NCI-H2171 (cell line): ENCODE results near the gene TGFBR2.

Source experiments
- DNase-seq: peaks from one replicate; lab custom pipeline; 2025; lab: John Stamatoyannopoulos, UW

Gene TGFBR2

GRCh38 chr3:30675006-30675405 lies 68.6 kb downstream of the TGFBR2 start:
- no peak for DNase-seq

DNA sequence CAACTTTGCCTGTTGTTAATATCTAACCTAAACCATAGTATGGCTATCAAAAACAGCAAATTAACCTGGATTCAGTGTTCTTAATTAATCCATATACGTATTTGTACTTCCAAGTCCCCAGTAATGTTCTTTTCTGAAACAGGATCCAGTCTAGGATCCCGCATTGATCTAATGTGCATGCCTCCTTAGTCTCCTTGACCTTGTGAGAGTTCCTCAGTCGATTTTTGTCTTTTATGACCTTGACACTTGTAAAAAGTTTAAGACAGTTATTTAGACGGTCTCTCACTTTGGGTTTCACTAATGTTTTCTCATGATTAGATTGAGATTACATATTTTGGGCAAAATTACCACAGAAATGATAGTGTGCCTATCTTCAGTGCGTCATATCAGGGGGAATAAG lies 69.4 kb downstream of the TGFBR2 start:
- DNase-seq: no peak

- DNase-seq: no peak
Measured at GRCh38 chr3:30676424-30677346, 70.3 kb downstream of the TGFBR2 start.

GRCh38 chr3:30677347-30677685 lies 70.9 kb downstream of the TGFBR2 start:
- no peak for DNase-seq

GRCh38 chr3:30679045-30679444 lies 72.6 kb downstream of the TGFBR2 start:
- DNase-seq: no peak

DNA sequence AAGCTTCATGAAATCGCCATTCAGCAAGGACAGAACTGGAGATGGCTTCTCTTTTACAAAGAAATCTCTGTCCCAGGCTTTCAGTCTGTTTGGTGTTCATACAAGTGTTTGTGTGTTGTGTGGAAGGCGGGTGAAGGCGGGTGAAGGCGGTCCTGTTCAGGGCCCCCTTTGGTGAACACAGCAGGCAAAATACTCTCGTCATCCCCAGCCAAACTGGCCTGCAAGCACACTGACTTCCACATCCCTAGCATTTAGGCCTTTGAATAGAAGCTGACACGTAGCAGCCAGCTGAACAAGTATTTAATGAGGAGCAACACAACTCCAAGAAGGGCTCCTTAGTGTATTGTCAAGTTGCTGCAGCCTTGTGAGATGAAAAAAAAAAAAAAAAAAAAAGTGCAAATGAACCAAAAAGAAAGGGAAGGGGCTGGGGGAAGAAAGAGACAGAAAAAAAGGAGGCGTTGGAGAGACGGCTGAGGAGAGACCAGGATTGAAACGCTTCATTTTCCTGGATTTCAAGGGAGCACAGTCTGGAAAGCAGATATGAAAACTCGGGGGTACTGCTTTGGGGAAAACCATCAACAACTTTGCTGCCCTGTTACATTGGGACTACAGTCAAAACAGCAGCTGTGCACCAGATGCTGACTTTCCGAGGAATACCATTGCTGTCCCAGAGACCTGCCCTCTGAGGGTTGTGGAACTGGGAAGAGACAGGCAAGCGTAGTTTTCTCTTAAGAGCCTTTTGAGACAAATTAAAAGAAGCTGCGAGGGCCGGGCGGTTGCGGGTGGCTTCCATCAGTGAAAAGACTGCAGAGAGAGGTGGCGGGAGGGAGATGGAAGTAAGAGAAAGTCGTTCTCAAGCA lies 74.6 kb downstream of the TGFBR2 start:
- DNase-seq: no peak

DNA sequence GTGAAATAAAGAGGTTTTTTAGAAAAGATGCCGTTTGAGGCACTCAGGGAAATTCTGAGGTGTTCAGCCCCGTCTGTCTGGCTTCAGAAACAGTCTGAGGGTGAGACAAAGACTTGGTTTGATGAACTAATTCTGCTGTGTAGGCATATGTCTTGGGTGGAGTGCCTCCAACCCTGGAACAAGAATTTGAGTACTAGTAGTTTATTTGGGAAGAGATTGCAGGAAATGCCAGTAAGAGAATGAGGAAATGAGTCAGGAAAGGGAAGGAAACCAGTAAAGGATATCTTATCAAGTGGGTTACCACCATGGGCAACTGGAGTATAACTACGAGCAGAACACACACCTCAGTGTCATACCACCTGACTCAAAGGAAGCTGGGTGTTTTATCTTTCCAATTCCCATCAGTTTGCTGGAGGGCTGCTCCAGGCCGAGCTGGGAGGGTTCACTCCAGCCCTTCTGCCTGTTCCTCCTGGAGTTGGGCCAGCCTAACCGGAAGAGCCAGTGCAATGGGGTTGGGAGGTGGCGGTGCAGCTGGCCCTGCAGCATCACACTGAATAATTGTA lies 75.3 kb downstream of the TGFBR2 start:
- no peak for DNase-seq

DNA sequence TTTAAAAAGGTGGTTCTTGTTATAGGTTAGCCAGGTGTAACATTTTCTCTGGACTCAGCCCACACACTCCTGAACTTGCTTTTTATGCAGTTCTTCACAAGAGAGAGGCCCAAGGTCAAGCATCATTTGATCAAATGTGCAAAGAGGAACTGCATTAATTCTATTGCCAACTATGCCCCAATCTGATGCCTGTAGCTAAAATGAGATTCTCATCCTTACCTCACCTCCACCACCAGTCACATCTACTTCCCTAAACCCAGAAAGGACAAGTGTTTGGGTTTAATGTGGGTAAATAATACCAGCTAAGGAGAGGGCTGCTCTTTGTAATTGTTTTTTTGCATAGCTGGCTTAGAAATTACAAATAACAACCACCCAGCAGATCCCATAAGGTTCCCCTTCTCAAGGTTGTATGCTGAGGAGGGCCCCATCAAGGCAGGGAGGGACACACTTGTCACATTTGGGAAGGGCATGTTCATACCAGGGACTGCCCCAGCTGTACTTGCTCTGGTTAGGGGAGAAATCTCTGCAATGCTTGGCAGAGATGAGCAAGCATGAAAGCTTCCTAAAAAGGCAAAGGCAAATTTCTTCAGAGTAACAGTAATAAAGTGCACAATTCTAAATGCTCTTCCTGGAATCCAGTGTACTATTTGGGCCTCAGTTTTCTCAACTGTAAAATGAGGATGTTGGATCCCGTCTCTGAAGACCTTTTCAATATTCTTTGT lies 76.2 kb downstream of the TGFBR2 start:
- DNase-seq: no peak

DNA sequence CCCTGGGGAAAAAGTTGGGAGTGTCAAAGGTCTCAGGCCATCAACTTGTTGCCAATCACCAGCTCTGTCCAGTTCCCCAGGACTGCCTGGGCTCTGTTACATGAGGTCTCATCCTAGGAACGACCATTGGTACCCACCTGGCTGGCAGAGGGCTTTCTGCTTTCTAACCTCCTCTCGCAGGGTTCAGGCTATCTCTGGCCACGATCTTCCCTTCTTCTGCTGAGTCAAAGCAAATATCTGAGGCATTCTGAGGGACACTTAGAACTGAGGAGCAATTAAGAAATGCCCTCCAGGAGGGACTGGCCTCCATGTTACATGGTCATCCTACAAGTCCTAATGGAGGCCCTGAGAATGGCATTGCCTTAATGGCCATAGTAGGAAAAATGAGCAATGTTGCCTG lies 77.4 kb downstream of the TGFBR2 start:
- no peak for DNase-seq

- DNase-seq: no peak
Measured at GRCh38 chr3:30684356-30684755, 78.0 kb downstream of the TGFBR2 start.

DNA sequence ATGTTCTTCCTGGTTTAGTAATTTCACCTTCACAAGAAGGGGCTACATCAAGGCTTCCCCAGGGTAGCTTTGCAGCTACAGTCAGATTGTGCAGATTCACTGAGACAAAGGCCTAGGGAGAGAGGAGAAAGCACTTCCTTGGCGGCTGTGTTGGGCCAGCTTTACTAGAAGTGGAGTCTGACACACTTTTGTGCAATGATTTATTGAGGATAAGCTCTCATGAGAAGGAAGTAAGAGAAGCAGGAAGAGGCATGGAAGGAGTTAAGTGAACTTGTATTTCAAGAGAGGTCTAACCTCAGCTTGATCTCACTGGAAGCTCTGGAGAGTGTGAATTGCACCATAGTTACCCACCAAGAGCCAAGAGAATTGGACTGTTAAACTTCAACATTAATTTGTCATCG lies 78.9 kb downstream of the TGFBR2 start:
- DNase-seq: no peak

GRCh38 chr3:30686176-30686575 lies 79.8 kb downstream of the TGFBR2 start:
- DNase-seq: no peak

- no peak for DNase-seq
Measured at GRCh38 chr3:30686799-30687198, 80.4 kb downstream of the TGFBR2 start.

GRCh38 chr3:30687930-30688570 lies 81.6 kb downstream of the TGFBR2 start:
- DNase-seq: no peak

DNA sequence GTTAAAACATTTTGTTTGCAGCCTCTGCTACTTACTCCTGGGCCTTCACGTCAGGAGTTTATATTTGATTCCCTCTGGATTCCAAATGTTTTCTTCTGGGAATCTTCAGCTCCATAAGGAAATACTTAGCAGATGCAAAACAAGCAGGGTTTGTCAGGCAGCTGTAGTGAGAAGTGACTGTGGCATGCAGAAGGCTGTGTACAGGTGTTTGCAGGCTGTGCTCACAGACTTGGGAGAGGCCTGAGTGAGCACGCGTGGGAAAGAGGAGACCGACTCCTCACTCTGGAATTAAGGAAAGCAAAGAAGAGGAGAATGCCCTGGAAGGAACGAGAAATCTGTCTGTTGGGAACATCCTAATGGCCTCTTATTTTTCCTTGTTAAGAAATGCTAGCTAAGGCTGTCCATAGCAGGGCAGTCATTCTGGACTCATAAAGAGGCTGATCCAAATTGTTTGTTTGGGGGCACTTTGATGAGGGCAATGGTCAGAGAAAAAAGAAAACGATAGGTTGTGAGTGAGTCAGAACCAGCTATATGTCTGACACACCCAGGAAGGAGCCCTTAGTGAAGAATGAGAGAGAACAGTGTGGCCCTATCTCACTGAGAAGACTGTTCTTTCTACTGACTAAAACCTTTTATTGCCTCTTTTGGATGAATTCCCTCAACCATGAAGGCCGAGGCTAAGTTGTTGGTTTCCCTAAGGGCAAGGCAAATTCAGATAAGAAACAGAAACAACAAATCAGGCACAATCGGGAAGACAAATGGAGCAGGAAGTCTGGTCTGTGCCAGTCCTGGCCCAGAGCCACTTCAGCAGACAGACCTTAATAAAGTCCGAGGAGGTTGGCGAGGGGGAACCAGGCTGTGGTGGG lies 82.6 kb downstream of the TGFBR2 start:
- DNase-seq: no peak

DNA sequence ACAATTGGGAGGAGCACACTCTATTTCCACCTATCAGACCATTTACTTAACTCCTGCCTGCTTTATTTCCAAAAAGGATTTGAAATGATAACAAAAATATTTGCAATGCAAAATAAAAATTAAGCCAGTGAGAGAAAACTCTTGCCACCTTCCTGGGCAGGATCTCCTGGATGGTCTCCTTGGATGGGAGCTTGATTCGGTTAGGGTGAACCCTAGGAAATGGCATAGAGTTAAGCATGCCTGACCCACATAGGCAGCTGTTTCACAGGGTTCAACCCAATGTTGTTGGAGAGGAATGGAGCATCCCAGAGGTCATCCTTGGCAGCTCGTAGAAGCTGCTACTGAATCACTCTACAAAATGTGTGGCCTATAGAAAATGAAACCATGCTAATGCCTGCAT lies 83.8 kb downstream of the TGFBR2 start:
- no peak for DNase-seq

DNA sequence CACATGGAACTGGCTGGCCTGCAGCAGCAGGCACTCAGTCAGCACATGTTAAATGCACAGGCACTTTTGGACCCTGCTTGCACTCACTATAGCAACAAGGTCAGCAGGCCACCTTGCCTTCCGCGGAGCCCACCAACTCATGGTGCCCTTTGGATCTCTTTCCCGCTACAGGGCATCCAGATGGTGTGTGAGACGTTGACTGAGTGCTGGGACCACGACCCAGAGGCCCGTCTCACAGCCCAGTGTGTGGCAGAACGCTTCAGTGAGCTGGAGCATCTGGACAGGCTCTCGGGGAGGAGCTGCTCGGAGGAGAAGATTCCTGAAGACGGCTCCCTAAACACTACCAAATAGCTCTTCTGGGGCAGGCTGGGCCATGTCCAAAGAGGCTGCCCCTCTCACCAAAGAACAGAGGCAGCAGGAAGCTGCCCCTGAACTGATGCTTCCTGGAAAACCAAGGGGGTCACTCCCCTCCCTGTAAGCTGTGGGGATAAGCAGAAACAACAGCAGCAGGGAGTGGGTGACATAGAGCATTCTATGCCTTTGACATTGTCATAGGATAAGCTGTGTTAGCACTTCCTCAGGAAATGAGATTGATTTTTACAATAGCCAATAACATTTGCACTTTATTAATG lies 85.0 kb downstream of the TGFBR2 start:
- no peak for DNase-seq

DNA sequence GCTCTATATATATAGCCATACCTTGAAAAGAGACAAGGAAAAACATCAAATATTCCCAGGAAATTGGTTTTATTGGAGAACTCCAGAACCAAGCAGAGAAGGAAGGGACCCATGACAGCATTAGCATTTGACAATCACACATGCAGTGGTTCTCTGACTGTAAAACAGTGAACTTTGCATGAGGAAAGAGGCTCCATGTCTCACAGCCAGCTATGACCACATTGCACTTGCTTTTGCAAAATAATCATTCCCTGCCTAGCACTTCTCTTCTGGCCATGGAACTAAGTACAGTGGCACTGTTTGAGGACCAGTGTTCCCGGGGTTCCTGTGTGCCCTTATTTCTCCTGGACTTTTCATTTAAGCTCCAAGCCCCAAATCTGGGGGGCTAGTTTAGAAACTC lies 85.5 kb downstream of the TGFBR2 start:
- no peak for DNase-seq

DNA sequence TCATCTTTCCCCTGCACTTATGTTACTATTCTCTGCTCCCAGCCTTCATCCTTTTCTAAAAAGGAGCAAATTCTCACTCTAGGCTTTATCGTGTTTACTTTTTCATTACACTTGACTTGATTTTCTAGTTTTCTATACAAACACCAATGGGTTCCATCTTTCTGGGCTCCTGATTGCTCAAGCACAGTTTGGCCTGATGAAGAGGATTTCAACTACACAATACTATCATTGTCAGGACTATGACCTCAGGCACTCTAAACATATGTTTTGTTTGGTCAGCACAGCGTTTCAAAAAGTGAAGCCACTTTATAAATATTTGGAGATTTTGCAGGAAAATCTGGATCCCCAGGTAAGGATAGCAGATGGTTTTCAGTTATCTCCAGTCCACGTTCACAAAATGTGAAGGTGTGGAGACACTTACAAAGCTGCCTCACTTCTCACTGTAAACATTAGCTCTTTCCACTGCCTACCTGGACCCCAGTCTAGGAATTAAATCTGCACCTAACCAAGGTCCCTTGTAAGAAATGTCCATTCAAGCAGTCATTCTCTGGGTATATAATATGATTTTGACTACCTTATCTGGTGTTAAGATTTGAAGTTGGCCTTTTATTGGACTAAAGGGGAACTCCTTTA lies 86.2 kb downstream of the TGFBR2 start:
- DNase-seq: no peak
